RCC 7860 (cell line): ENCODE results near the gene LHFPL4.
A peak's percentile ranks its signal among the peaks of the same experiment; 100 is the strongest.
"Not testable (repeated sequence)": the region's sequence is repeated elsewhere in the genome, so short reads cannot be mapped to it uniquely, and the experiment has no call there.

Experiments used
- DNase-seq: peaks from one replicate; pipeline ENCODE4 v3.0.0-alpha.2; 2015; ENCODE audit warnings: low spot score
- FAIRE-seq: peaks from 2 replicates; lab custom pipeline; 2012; peaks lifted over from hg19 to GRCh38; lab: Jason Lieb, UNC

Gene LHFPL4

DNA sequence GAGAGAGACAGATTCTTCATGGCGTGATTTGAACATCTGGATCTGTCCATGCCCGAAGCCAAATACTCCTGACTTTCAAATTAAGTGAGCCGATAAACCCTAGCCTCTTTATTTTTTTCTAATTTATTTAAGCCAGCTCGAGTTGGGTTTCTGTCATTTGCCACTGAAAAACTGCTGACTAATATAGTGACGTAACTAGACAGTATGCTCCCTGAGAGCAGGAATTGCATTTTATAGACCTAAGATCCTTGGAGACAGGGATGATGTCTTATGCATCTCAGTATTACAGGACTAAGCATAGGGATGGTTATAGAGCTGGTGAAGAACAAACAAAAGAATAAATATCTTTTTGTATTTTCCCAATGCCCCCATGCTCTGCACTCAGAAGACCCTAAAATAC, 4.6 kb downstream of the LHFPL4 start:
- no peak for DNase-seq
- FAIRE-seq: no peak

DNA sequence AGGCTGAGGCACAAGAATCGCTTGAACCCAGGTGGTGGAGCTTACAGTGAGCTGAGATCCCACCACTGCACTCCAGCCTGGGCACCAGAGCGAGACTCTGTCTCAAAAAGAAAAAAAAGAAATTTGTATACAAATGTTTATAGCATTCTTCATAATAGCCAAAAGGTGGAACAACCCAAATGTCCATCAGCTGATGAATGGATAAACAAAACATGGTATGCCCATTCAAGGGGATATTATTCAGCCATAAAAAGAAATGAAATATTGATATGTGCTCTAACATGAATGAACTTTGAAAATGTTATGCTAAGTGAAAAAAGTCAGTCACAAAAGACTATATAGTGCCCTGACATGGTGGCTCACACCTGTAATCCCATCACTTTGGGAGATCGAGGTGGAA, 11.4 kb downstream of the LHFPL4 start:
- no peak for FAIRE-seq
- no peak for DNase-seq

DNA sequence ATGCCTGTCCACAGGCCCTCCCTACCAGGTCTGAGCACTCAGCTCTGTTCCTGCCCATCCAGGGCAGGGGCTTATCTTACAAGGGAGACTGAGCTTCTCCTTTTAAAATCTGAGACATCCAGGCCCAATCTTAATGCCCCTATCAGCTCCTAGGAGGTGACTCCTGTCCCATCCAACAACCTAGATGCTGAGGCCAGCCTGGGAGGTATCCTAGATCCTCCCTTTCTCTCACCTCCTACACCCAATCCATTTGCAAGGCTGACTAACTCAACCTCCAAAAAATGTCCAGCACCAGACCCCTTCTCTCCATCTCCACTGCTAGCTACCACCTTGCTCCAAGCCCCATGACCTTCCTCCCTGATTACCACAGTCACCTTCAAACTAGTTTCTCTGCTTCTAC, 17.4 kb downstream of the LHFPL4 start:
- no peak for DNase-seq
- FAIRE-seq: no peak

DNA sequence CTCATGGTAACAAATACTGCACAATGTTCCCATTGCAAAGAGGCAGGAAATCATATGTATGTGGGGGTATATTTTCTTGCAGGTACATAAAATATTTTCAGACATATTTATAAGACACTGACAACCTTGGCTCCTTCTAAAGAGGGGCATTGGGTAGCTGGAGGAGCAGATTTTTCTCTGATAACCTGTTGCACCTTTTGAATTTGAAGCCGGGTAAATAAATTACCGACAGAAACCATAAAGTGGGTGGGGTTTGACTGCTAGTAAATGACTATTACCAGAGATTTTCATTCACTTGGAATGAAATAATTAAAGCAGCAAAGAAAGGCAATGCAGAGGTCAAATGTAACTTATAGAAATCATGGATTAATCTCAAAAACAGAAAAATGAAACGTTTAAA, 19.2 kb downstream of the LHFPL4 start:
- FAIRE-seq (no peak), DNase-seq (no peak)

DNA sequence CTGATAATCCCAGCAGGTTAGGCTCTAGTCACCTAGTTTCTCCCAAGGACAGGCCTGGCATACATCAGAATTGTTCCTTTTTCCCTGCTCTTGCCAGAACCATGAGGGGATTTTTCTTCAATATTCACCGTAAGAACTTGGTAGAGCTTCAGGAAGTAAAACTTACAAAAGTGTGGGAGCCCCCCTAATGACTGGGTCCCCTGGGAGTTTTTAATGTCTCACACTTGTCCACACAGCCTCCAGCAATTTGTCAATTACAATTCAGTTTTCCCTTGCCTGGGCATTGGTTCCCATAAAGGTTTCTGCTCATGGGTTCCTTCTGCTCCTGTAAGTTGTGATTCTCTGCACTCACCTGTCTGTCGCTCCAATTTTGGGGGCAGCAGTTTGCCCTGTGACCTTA, 28.5 kb downstream of the LHFPL4 start:
- FAIRE-seq (no peak), DNase-seq (no peak)

DNA sequence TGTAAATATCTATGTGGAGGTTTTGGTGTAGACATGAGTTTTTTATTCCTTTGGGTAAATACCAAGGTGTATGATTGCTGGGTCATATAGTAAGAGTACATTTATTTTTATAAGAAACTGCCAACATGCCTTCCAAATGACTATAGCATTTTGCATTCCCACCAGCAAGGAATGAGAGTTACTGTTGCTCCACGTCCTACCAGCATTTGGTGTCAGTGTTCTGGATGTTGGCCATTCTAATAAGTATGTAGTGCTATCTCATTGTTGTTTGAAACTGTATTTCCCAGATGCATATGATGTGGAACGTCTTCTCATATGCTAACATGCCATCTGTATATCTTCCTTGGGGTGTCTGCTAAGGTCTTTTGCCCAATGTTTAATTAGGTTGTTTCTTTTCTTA, 38.7 kb downstream of the LHFPL4 start:
- FAIRE-seq (no peak), DNase-seq (no peak)

DNA sequence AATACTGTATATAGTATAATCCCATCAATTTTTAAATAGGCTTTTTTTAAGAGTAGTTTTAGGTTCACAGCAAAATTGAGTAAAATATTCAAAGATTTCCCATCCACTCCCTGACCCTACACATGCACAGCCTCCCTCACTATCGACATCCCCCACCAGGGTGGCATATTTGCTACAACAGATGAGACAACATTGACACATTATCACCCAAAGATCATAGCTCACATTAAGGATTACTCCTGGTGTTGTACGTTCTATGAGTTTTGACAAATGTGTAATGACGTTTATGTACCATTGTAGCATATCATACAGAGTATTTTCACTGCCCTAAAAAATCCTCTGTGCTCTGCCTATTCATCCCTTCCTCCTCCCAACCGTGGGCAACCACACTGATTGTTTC, 39.3 kb downstream of the LHFPL4 start:
- FAIRE-seq: no peak
- no peak for DNase-seq

DNA sequence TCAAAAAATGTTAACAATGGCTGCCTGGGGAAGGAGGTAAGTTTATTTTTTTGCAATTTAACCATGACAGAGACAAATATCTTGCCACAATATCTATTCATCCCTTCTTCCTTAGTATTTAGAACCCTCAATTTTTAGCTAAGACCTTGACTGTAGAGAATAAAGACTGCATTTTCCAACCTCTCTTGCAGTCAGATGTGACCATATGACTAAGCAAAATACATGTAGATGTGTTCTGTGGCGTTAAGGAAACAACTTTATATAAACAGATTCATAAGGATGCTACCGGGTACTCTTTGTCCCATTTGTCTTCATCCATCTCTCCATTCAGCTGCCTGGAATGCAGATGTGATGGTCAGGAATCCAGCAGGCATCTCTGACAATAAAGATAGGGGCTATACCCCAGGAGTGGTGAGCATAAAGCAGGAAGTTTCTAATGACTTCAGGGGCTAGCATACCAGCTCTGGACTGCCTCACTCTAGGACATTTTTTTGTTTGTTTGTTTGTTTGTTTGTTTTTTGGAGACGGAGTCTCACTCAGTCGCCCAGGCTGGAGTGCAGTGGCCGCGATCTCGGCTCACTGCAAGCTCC, 41.1 kb downstream of the LHFPL4 start:
- FAIRE-seq (no peak), DNase-seq (no peak)

DNA sequence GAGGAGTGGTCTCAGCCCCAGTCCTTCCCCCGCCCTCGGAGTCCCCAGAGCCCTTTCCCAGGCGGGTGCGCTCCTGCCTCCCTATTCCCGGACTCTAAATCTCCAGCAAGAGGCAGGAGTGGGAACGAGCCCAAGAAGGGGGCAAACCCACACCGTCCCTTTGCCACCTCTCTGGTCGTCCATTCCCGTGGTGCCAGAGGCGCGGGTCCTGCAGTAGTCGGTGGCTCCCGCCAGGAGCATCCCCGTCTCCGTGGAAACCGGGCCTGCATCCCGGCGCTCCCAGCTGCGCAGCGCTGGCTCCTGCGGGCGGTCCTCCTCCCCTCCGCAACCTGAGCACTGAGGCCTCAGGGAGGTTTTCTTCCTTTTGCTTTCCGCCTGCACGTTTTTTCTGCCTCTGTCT, 44.8 kb downstream of the LHFPL4 start:
- DNase-seq (no peak), FAIRE-seq (no peak)

DNA sequence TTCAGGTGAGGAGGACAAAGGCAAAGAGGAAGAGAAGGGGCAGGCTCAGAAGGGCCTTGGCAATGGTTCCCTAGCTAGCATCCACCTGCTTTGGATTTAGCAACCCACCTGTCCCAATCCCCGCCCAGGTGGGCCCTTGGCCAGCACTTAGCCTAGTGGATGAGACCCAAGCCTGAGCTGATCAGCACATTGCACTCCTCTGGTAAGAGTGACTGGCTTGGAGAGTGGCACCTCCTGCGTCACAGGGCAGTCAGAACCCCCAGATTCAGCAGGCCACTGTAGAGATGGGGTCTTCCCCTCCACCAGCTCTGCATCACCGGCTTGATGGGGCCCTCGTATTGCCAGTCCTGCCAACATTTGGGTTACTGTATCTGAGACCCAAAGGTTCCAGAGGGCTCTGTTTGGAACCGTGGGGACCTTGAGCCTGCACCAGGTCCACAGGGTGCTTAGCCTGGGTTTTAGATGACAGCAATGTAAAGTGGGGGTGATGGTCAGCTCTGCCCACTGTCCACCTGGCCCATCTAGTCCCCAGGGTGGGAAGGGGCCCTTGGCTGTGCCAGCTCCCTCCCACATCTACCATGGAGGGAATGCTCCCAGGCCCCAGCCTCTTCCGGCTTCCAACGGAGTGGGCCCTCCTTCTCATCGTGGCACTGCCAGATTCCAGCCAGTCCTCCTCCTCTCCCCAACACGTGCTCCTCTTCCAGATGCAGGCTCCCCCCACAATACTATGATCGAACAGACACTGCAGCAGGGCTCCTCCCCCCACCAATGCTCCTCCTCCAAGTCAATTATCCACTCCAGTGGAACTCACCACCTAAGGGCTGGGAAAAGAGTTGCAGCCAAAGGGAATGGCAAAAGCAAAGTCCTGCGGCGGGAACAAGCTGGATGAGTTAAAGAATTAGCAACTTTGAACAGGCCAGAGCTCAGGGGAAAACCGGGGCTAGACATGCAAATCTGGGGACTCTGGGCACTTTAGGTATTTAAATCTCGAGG, 45.7 kb downstream of the LHFPL4 start:
- FAIRE-seq (no peak), DNase-seq (no peak)

DNA sequence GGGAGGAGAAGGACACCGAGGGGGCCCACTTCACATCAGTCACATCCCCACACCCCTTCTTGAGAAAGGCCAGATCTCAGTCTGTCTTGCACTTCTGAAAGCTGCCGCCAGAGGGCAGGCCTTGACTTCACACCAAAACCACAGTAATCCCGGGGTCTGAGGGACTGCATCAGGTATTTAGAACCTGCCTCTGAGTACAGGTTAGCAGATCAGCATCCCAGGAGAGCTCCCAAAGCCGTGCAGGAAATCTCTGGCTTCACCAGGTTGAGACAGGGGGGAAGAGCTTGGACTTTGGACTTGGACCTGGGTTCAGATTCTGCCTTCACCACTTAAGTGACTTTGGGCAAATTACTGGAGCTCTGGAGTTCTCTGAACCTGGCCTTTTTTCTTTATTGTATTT, 50.3 kb downstream of the LHFPL4 start:
- DNase-seq: peak; percentile 25
- FAIRE-seq: no peak

DNA sequence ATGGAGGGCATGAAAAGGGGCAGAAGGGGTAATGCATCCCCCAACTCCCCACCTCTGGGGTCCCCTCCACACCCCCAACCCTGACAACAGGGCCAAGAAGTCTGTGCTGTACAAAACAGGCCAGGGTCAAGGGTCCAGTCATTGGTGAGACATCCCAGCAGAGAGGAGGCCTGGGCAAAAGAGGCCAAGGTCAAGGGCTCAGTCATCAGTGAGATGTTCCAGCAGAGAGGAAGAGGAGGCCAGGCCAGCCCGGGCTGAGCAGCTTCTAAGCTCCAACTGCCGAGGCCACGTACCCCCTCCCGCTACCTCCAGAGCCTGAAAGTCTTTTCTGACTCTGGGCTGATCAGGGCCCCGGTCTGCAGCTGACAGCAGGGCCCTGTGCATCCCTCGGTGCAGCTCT, 52.4 kb downstream of the LHFPL4 start:
- FAIRE-seq (no peak), DNase-seq (no peak)

DNA sequence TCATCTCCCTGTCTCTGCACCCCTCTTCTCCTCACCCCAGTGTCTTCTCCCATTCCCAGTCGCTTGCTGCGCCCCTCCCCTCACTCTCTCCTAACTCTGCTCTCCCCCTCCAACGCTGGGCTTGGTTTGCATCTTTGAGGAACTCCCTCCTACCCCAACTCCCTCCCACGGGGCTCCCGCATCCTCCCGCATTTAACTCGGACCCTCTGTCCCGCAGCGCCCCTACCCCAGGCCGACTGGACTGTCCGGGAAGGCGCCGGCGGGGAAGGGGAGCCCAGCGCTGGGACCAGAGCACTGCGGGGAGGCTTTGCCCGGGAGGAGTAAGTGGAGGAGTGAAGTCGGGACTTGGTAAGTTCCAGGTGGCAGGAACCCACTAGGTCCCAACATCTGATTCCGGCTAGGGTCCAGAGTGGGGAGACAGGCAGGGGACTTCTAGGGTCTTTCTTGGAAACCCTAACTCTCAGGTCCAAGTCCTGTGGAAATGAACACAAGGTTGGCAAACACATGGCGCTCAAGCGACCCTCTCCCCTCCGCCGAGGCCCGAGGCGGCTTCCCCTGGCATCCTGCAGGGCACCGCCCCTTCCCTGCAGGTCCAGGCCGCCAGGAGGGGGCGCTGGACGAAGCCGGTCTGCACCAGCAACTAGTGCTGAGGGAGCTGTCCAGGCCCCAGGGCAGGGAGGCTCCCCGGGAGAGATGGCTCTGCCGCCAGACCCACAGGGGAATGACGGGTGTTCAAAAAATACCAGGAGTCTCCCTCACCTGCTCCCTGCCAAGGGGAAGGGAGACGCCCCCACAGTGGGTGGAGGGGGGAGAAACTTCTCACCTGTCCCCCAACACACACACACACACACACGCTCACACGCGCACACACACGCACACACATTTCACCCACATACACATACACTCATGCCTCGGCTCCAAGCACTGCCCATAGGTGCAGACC, 53.2 kb downstream of the LHFPL4 start:
- no peak for FAIRE-seq
- no peak for DNase-seq

DNA sequence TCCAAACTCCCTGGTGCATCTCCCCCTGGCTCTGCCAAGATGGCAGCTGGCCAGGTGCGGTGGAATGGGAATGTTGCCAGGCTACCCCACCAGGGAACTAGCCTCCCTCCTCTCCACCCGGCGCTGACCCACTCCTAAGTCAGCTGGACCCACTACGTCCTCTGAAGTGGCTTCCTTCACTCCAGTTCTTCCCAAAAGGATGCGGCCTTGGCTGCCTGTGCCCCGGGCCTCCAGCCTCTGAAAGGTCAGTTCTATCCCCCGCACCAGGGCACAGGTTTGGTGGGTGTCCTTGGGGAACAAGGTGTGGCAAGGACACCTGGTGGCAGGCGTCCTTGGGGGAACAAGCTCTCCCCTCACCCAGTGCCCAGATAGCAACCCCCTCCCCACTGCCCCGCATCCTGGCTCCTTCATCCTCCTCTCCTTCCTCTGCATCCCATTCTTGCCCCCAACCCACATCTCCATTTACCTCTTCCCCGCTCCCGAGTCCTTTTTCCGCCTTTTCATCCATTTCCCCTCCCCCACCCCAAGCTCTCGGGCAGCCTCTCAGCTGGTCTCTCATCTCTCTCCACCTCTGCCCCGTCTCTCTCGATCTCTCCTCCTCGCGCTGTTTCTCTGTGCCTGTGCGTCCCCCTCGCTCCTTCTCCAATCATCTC, 54.0 kb downstream of the LHFPL4 start:
- DNase-seq (no peak), FAIRE-seq (no peak)

DNA sequence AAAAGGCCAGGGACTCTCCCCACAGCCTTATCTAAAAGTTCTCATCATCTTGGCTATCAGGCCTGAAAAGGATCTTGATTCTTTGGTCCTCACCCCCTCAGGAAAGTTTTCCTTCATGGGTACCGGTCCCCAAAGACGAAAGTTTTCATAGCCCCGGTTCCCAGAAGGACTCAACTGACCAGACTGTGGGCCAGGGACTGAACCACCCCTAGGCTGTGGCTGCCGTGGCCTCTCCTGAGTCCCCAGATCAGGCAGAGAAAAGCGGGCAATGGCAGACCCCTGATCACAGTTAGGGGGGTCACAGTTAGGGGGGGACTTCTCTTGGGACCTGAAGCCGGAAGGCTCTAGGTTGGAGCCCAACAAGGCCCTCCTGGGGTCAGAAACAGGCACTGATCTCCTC, 54.8 kb downstream of the LHFPL4 start:
- DNase-seq: no peak
- FAIRE-seq: no peak

DNA sequence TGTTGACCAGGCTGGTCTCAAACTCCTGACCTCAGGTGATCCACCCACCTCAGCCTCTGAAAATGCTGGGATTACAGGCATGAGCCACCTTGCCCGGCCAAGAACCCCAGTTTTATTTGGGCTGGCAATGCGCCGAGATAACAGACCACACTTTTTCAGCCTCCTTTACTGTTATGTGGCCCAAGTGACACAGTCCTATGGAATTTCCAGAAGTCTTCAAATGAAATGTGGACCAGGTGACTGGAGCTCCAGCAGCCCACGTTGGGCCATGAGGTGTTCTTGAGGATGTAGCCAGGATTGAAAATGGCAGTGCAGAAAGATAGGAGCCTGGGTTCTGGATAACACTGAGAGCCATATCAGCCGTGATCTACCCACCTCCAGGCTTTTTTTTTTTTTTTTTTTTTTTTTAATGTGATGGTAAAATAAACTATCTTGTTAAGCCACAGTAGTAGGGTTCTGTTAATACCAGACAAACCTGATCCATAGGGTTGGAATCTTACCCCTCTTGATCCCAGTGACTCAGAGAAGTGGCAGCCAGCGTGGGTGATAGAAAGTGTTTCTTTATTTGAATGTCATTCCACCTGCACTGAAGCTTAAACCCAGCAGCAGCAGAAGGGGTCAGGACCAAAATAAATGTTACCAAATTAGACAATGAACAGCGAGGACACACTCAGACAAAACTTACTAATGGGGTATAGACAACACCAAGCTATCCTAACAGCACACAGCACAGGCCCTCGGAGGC, 55.6 kb downstream of the LHFPL4 start:
- DNase-seq: peak; percentile 74
- FAIRE-seq: peak; percentile 18

DNA sequence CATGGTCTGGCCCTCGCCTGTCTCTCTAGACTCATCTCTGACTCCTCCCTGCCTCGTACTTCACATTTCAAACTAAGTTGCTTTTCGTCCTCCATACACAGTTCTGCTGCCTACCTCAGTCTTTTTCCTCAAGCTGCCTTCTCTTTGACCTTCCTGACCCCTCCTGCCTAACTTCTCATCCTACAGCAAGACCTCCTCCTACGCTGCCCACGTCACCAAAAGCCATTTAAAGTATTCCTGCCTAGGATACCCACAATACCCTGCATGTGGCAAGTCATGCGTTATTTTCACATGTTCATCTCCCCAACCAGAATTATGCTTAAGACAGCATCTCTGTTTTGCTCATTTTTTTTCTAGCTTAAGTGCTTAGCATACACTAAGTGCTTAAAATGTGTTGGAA, 56.7 kb downstream of the LHFPL4 start:
- no peak for FAIRE-seq
- no peak for DNase-seq

DNA sequence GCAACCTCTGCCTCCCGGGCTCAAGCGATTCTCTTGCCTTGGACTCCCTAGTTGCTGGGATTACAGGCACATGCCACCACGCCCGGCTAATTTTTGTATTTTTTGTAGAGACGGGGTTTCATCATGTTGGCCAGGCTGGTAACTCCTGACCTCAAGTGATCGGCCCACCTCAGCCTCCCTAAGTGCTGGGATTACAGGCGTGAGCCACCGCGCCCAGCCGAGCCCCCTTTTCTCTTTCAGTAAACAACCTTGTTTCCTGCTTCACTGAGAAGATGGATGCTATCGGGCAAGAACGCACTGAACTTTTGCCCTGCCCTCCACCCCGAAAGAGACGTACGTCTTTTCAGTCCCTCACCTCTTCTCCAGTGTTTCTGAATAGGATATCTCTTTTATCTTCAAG, 59.6 kb downstream of the LHFPL4 start:
- DNase-seq: not testable (repeated sequence)

DNA sequence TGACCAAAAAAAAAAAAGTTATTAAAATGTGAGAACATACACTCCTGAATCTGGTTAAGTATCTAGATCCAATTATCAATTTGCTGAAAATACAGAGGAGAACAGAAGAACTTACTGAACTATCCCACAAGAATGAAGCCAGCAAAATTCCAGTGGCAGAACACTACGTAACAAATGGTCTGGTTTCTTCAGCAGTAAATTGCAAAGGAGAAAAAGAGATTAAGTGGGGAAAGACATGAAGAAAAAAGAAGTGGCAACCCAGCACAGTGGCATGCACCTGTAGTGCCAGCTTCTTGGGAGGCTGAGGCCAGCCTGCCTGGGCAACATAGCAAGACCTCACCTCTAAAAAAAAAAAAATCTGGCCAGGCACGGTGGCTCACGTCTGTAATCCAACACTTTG, 62.1 kb downstream of the LHFPL4 start:
- no peak for DNase-seq
- no peak for FAIRE-seq

More for the DNA sequence above, 59.6 kb downstream of the LHFPL4 start:
- FAIRE-seq: not testable (repeated sequence)

DNA sequence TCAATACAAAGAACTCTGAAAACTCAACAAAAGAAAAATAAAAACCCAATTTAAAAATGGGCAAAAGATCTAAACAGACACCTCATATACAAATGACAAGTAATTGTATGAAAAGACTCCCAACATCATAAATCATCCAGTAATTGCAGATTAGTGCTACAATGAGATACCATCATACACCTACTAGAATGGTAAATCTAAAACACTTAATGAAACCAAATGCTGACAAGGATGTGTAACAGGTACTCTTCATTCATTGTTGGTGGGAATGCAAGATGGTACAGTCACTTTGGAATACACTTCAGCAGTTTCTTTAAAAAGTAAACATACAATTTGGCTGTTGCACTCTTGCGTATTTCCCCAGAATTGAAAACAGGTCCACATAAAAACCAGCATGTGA, 68.4 kb downstream of the LHFPL4 start:
- no peak for DNase-seq
- FAIRE-seq: no peak
